ENCODE measurements around the gene RNF11.

- TF ChIP-seq CTCF (IDR thresholded peaks at IDR 0.05; ENCODE audit: low read depth, low read length, missing input control) (no peak), JUND (IDR thresholded peaks at IDR 0.05) (peak; percentile 30 to 71), MAX (IDR thresholded peaks at IDR 0.05) (no peak), RAD21 (IDR thresholded peaks at IDR 0.05) (peak; percentile 30 to 38), YY1 (IDR thresholded peaks at IDR 0.05) (peak; percentile 47), RXRA (IDR thresholded peaks at IDR 0.05) (peak; percentile 91 to 94), SP1 (IDR thresholded peaks at IDR 0.05) (peak; percentile 38), ATF3 (IDR thresholded peaks at IDR 0.05) (no peak), REST (IDR thresholded peaks at IDR 0.05) (no peak), FOXA2 (IDR thresholded peaks at IDR 0.05) (no peak), TAF1 (conservative IDR thresholded peaks at IDR 0.05) (no peak), FOXA1 (IDR thresholded peaks at IDR 0.05) (no peak), ZBTB33 (IDR thresholded peaks at IDR 0.05) (no peak)
Observed at GRCh38 chr1:51288578-51288977, 52.5 kb downstream of the RNF11 start.
